ENCODE measurements around the gene ZNF462. TPM values are rescaled to one million over a fixed set of nuclear protein-coding genes. Genes with fewer than 3 reads are reported as not detected.
A peak's percentile ranks its signal among the peaks of the same experiment; 100 is the strongest.

The ZNF462 gene
- total and polyA plus RNA-seq, 2 of the 4 experiments (the other 2 are of a cell fraction): 6.1 to 18.8 TPM

GRCh38 chr9:106872641-106873040 is 9.7 kb downstream of the ZNF462 start:
- H2BK5ac ChIP-seq (ENCODE audit: low read depth, low read length, poor library complexity, severe bottlenecking): no peak overlapping the region
- no peaks in the 10 kb centered on the region for H3K36me3 ChIP-seq (ENCODE audit: control insufficient read depth, insufficient read depth, low read length)
- H4K91ac ChIP-seq (ENCODE audit: insufficient read depth, low read depth, low read length): no peak overlapping the region
- in situ Hi-C loops (cut with MboI; ENCODE audit: low sequenced_read_pairs) (no loop called here), intact Hi-C loops (cut with micrococcal nuclease) (no loop called here), dilution Hi-C loops (cut with HindIII; ENCODE audit: low sequenced_read_pairs, unreplicated experiment) (no loop called here)
- H3K9me1 ChIP-seq (ENCODE audit: insufficient read depth, low read length): no peaks in the 10 kb centered on the region
- H3K4me1 ChIP-seq (ENCODE audit: control insufficient read depth, insufficient read depth, low read length): peaks cover 11% of the 10 kb centered on the region
- H2BK15ac ChIP-seq (ENCODE audit: low read depth, low read length): no peak overlapping the region
- H3K27me3 ChIP-seq (ENCODE audit: control insufficient read depth, insufficient read depth, low read length): no peaks in the 10 kb centered on the region
- no peak overlapping the region for H3K18ac ChIP-seq (ENCODE audit: low read depth, low read length)
- H3K4ac ChIP-seq (ENCODE audit: low read depth, low read length): no peak overlapping the region
- no peak overlapping the region for H4K5ac ChIP-seq (ENCODE audit: low read depth, low read length)
- H4K20me1 ChIP-seq (ENCODE audit: insufficient read depth, low read length): no peaks in the 10 kb centered on the region
- no peak overlapping the region for H2AK5ac ChIP-seq (ENCODE audit: low read depth, low read length)
- TF ChIP-seq BHLHE40 (IDR thresholded peaks at IDR 0.05; ENCODE audit: low read depth, low read length) (no peak), CEBPB (IDR thresholded peaks at IDR 0.05; ENCODE audit: low read depth, low read length) (peak; percentile 33; the same call in 1 of the 2 replicates), MXI1 (IDR thresholded peaks at IDR 0.05; ENCODE audit: borderline replicate concordance, low read depth, low read length) (no peak), MAFK (IDR thresholded peaks at IDR 0.05; ENCODE audit: low read depth, low read length) (no peak), RAD21 (IDR thresholded peaks at IDR 0.05; ENCODE audit: low read length) (no peak), FOS (IDR thresholded peaks at IDR 0.05; ENCODE audit: low read depth, low read length) (no peak), ELK1 (IDR thresholded peaks at IDR 0.05; ENCODE audit: borderline replicate concordance, low read depth, low read length) (no peak)
- H3K9ac ChIP-seq (ENCODE audit: low read depth, low read length): no peak overlapping the region
- ATAC-seq (ENCODE audit: low read depth) (no peak), DNase-seq (no peak)
- H3K4me3 ChIP-seq (ENCODE audit: insufficient read depth, low read depth, low read length): no peak overlapping the region
- H3K4me2 ChIP-seq (ENCODE audit: low read depth, low read length): no peak overlapping the region
- CTCF ChIA-PET: no interaction called here
- H2AFZ ChIP-seq (replicated peaks; ENCODE audit: low read length, poor library complexity): no peak overlapping the region
- no peak overlapping the region for H2BK20ac ChIP-seq (ENCODE audit: low read depth, low read length)
- no peak overlapping the region for H3K56ac ChIP-seq (ENCODE audit: extremely low read depth, insufficient read depth, low read length)
- no peak overlapping the region for H3K14ac ChIP-seq (replicated peaks; ENCODE audit: low read depth, low read length)
- H2AK9ac ChIP-seq (replicated peaks; ENCODE audit: low read depth, low read length, poor library complexity): no peak overlapping the region
- no peak overlapping the region for H3K23ac ChIP-seq (ENCODE audit: low read depth, low read length)
- H2BK120ac ChIP-seq (ENCODE audit: low read depth, low read length): no peak overlapping the region
- no peaks in the 10 kb centered on the region for H3K9me3 ChIP-seq (ENCODE audit: control insufficient read depth, insufficient read depth, low read length)
- no peak overlapping the region for H3K27ac ChIP-seq (ENCODE audit: insufficient read depth, low read length)
- BruUV-seq (replicated peaks): no TSS peak
- WGBS, 2 experiments (ENCODE audit: extremely low coverage in 2 of 2, insufficient read length in 1 of 2): no CpG with 5 or more reads among the region's 5 CpGs
- H3K79me1 ChIP-seq (ENCODE audit: low read depth in 1 of 2, low read length in 2 of 2): peaks cover 44 to 67% of the 10 kb centered on the region in 2 experiments
- POLR2A ChIA-PET (ENCODE audit: unreplicated experiment): no interaction called here
- no peak overlapping the region for H4K8ac ChIP-seq (ENCODE audit: low read depth in 2 of 2, low read length in 2 of 2)
